Osteocyte (in vitro differentiated cells): ENCODE measurements around the gene BGN. TPM values are rescaled to one million over a fixed set of nuclear protein-coding genes. Genes with fewer than 3 reads are reported as not detected.

Experiments used
- DNase-seq: peaks from one replicate; pipeline ENCODE4 v3.0.0; 2021; ENCODE audit warnings: mixed read lengths; ENCODE audit not compliant: unreplicated experiment; ENCODE audit errors: extremely low spot score
- H3K27ac Mint-ChIP-seq: one replicate; pipeline ENCODE4 v1.8.0; 2021; ENCODE audit warnings: mild to moderate bottlenecking, mixed read lengths; ENCODE audit not compliant: unreplicated experiment
- H3K27me3 Mint-ChIP-seq: one replicate; pipeline ENCODE4 v1.8.0; 2021; ENCODE audit warnings: mixed read lengths; ENCODE audit not compliant: unreplicated experiment
- H3K36me3 Mint-ChIP-seq: one replicate; pipeline ENCODE4 v1.8.0; 2021; ENCODE audit warnings: mixed read lengths; ENCODE audit not compliant: unreplicated experiment
- H3K4me1 Mint-ChIP-seq: one replicate; pipeline ENCODE4 v1.8.0; 2021; ENCODE audit warnings: mixed read lengths; ENCODE audit not compliant: unreplicated experiment
- H3K4me3 Mint-ChIP-seq: one replicate; pipeline ENCODE4 v1.8.0; 2021; ENCODE audit warnings: mild to moderate bottlenecking, moderate library complexity, mixed read lengths; ENCODE audit not compliant: unreplicated experiment
- H3K9me3 Mint-ChIP-seq: one replicate; pipeline ENCODE4 v1.8.0; 2021; ENCODE audit warnings: mixed read lengths; ENCODE audit not compliant: unreplicated experiment
- total RNA-seq: library from RNA; stranded (reverse); gene quantifications from 2 replicates; pipeline ENCODE4 v1.2.1, GENCODE V29; 2021
- TF ChIP-seq, protein P1 (sequence below): fragments of 200-600 bp; sonication (generic); IDR thresholded peaks from 2 replicates; pipeline ENCODE4 v1.5.0; 2021; ENCODE audit warnings: antibody characterized with exemption, mild to moderate bottlenecking, moderate library complexity

Gene BGN
- total RNA-seq, 1 donor from 2014 or later, result 1,633 TPM

DNA sequence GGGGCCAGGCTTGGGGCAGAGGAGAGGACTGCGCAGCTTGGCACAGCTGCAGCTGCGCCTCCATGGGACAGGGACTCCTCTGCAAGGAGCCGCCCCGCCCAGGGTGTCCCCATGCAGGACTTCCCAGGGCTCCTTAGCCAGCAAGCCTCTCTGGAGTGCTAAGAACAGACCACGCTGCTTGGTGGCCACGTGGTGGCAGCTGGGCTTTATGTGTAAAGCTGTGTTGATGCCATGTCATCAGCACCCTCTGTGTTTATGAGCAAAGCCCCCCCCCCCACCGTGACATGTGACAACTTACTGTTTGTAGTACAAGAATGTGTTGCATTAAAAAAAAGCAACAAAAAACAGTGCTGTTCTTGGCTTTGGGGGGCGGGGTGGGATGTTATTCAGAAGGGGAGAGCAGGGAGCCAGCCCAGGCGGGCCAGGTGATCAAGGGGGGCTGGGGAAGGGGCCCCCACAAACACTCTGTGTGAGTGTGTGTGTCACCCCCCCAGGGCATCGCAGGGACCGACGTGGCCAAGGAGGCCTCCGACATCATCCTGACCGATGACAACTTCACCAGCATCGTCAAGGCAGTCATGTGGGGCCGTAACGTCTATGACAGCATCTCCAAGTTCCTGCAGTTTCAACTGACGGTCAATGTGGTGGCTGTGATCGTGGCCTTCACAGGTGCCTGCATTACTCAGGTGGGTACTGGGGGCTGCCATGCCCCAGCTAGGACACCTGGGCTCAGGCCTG lies 63.0 kb downstream of the BGN start:
- no peak for DNase-seq
- Mint-ChIP-seq H3K36me3 (no peaks in the 10 kb centered on the region), H3K27me3 (no peaks in the 10 kb centered on the region), H3K9me3 (no peaks in the 10 kb centered on the region), H3K4me3 (no peak overlapping the region), H3K27ac (no peak overlapping the region), H3K4me1 (no peaks in the 10 kb centered on the region)
- TF ChIP-seq, protein P1, sequence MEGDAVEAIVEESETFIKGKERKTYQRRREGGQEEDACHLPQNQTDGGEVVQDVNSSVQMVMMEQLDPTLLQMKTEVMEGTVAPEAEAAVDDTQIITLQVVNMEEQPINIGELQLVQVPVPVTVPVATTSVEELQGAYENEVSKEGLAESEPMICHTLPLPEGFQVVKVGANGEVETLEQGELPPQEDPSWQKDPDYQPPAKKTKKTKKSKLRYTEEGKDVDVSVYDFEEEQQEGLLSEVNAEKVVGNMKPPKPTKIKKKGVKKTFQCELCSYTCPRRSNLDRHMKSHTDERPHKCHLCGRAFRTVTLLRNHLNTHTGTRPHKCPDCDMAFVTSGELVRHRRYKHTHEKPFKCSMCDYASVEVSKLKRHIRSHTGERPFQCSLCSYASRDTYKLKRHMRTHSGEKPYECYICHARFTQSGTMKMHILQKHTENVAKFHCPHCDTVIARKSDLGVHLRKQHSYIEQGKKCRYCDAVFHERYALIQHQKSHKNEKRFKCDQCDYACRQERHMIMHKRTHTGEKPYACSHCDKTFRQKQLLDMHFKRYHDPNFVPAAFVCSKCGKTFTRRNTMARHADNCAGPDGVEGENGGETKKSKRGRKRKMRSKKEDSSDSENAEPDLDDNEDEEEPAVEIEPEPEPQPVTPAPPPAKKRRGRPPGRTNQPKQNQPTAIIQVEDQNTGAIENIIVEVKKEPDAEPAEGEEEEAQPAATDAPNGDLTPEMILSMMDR, result no peak

Other genes starting within 250 kb of the BGN start
- gene PNMA6F, start 173.2 kb upstream of the BGN start, total RNA-seq, result not detected in 2 replicates
- gene ZNF275, start 160.8 kb upstream of the BGN start, total RNA-seq, result 14.0 and 14.6 TPM in 2 replicates
- gene PNMA6E, start 93.6 kb upstream of the BGN start, total RNA-seq, result not detected in 2 replicates
- gene ZFP92, start 83.5 kb upstream of the BGN start, total RNA-seq, result 0.05 TPM in 2 replicates
- gene TREX2, start 48.9 kb upstream of the BGN start, total RNA-seq, result 2.5 TPM in 2 replicates
- 55.7 and 60.3 TPM in 2 replicates for gene HAUS7, start 24.4 kb upstream of the BGN start, total RNA-seq
- gene ATP2B3, start 22.7 kb downstream of the BGN start, total RNA-seq, result 0.21 and 0.39 TPM in 2 replicates
- gene CCNQ, start 104.2 kb downstream of the BGN start, total RNA-seq, result 16.0 and 18.8 TPM in 2 replicates
- gene DUSP9, start 152.2 kb downstream of the BGN start, total RNA-seq, result 0.91 and 1.3 TPM in 2 replicates
- 3.6 and 5.1 TPM in 2 replicates for gene PNCK, start 178.8 kb downstream of the BGN start, total RNA-seq
- gene SLC6A8, start 192.9 kb downstream of the BGN start, total RNA-seq, result 74.1 and 77.0 TPM in 2 replicates
- gene BCAP31, start 229.4 kb downstream of the BGN start, total RNA-seq, result 172 and 188 TPM in 2 replicates
- 19.7 and 22.3 TPM in 2 replicates for gene ABCD1, start 229.9 kb downstream of the BGN start, total RNA-seq